Breast epithelium (tissue), 4 donors: ENCODE measurements around the gene PUSL1. TPM values are rescaled to one million over a fixed set of nuclear protein-coding genes. Genes with fewer than 3 reads are reported as not detected.

Source experiments
- DNase-seq, 2 donors: peaks; one replicate each; pipeline ENCODE4 v3.0.0-alpha.2; 2019; ENCODE audit warnings: low spot score in 2 of 2
- H3K27ac ChIP-seq, 2 donors: fragments of 200-600 bp; sonication (generic) in 1 of 2; one replicate each; pipeline ENCODE4 v1.5.1; 2016 to 2019; ENCODE audit warnings: mild to moderate bottlenecking in 1 of 2
- H3K27me3 ChIP-seq, 2 donors: fragments of 200-600 bp; sonication (generic) in 1 of 2; one replicate each; pipeline versions ENCODE4 v1.5.1 to v1.6.0; 2017 to 2019; ENCODE audit warnings: control low read depth in 1 of 2, mild to moderate bottlenecking in 1 of 2
- H3K36me3 ChIP-seq: fragments of 200-600 bp; one replicate; pipeline ENCODE4 v1.5.1; 2019
- H3K4me1 ChIP-seq, 2 donors: fragments of 200-600 bp; sonication (generic); one replicate each; pipeline ENCODE4 v1.5.1; 2016 to 2019; ENCODE audit warnings: control low read depth in 1 of 2
- H3K4me3 ChIP-seq, 3 donors: fragments of 200-600 bp; sonication (generic); 1 replicate in 2 of 3; 2 replicates in 1 of 3; pipeline ENCODE4 v1.5.1; 2016 to 2019; ENCODE audit warnings: mild to moderate bottlenecking in 3 of 3, moderate library complexity in 2 of 3
- H3K9me3 ChIP-seq, 2 donors: fragments of 200-600 bp; sonication (generic) in 1 of 2; one replicate each; pipeline ENCODE4 v1.5.1; 2016 to 2019; ENCODE audit warnings: control low read depth in 1 of 2
- CTCF ChIP-seq, 3 donors: fragments of 450-650 bp; IDR thresholded peaks; one replicate each; pipeline ENCODE4 v1.5.1; 2016 to 2017; ENCODE audit warnings: antibody characterized with exemption in 3 of 3, mild to moderate bottlenecking in 3 of 3, moderate library complexity in 3 of 3
- POLR2A ChIP-seq: fragments of 450-650 bp; IDR thresholded peaks from one replicate; pipeline ENCODE4 v1.6.1; 2016; ENCODE audit warnings: antibody characterized with exemption, mild to moderate bottlenecking, moderate library complexity
- POLR2AphosphoS5 ChIP-seq, 3 donors: sonication (generic); formaldehyde crosslinking; IDR thresholded peaks; one replicate each; pipeline ENCODE4 v1.6.1; 2017; ENCODE audit warnings: antibody characterized with exemption in 3 of 3
- intact Hi-C: fragments of 100-400 bp; cut with DNase I; formaldehyde crosslinking; loops from one replicate; pipeline ENCODE4 v1.15.1; 2023; ENCODE audit warnings: low total_unique reads
- total RNA-seq, 3 donors: library from RNA; depleted of rRNA; stranded (reverse); fragments of >200 nt; gene quantifications; one replicate each; pipeline ENCODE4 v1.1.0, GENCODE V29; 2016

The PUSL1 gene
- total RNA-seq, 3 donors from 2014 or later, result 16.0 to 27.5 (median 22.0) TPM

GRCh38 chr1:1336931-1337792 lies 28.8 kb downstream of the PUSL1 start:
- H3K27me3 ChIP-seq, result no peaks in the 10 kb centered on the region
- H3K4me3 ChIP-seq, result no peak overlapping the region
- H3K4me1 ChIP-seq, result peaks cover 12 to 15% of the 10 kb centered on the region in 2 donors
- H3K27ac ChIP-seq, result no peak overlapping the region
- no peaks in the 10 kb centered on the region for H3K9me3 ChIP-seq
- DNase-seq, result no peak
- no peak for TF ChIP-seq CTCF (IDR thresholded peaks at IDR 0.05)
- TF ChIP-seq POLR2AphosphoS5 (IDR thresholded peaks at IDR 0.05), result no peak
- TF ChIP-seq POLR2A, result no peak
- no peaks in the 10 kb centered on the region for H3K36me3 ChIP-seq
- intact Hi-C loops, result no loop called here

GRCh38 chr1:1337793-1338147 lies 29.4 kb downstream of the PUSL1 start:
- Histone ChIP-seq H3K27me3 (no peaks in the 10 kb centered on the region), H3K36me3 (no peaks in the 10 kb centered on the region), H3K27ac (no peak overlapping the region), H3K4me1 (peaks cover 7 to 10% of the 10 kb centered on the region in 2 donors), H3K9me3 (no peaks in the 10 kb centered on the region), H3K4me3 (no peak overlapping the region)
- no peak for DNase-seq
- intact Hi-C loops, result no loop called here
- TF ChIP-seq CTCF (IDR thresholded peaks at IDR 0.05) (no peak), POLR2A (no peak), POLR2AphosphoS5 (IDR thresholded peaks at IDR 0.05) (no peak)

DNA sequence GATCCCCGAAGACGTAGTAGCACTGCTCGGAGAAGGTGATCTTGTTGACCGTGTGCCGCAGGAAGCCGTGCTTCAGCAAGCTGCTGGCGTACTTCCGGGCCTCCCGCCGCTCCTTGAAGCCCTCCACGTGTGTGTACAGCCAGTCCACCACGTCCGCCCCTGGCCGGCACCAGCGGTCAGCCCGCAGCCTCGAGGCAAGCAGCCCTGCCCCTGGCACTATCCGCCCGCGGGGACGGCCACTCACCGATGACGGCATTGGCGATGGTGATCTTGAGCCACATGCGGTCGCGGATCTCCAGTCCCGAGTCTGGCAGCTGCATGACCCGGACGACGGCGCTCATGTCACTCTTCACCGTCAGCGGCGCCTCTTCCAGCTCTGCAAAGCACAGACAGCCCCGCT lies 29.9 kb downstream of the PUSL1 start:
- Histone ChIP-seq H3K27ac (no peak overlapping the region), H3K4me1 (peaks cover 2 to 5% of the 10 kb centered on the region in 2 donors), H3K27me3 (no peaks in the 10 kb centered on the region), H3K4me3 (no peak overlapping the region), H3K9me3 (no peaks in the 10 kb centered on the region), H3K36me3 (no peaks in the 10 kb centered on the region)
- DNase-seq, result no peak
- intact Hi-C loops, result no loop called here
- TF ChIP-seq CTCF (IDR thresholded peaks at IDR 0.05), result no peak
- no peak for TF ChIP-seq POLR2A
- no peak for TF ChIP-seq POLR2AphosphoS5 (IDR thresholded peaks at IDR 0.05)

DNA sequence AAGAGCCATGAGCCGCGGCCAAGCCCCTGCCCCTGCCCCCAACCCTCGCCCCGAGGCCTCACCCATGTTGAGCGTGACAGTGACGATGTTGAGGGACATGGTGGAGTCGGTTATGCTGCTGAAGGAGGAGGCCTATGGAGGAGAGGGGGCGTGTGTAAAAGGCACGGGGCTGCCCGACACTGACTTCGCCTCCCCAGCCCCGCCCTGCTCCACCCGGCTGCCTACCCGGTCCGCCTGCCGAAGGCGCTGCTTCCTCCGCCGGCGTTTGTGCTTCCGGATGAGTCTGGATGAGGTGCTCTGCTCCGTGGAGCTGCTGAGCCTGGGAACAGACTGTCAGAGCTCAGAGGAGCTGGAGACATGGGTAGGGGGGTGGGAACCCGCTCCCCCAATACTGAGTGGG lies 31.8 kb downstream of the PUSL1 start:
- peaks cover 0 to 4% of the 10 kb centered on the region in 2 donors for H3K4me1 ChIP-seq
- intact Hi-C loops, result no loop called here
- no peaks in the 10 kb centered on the region for H3K36me3 ChIP-seq
- H3K27ac ChIP-seq, result no peak overlapping the region
- no peak overlapping the region for H3K4me3 ChIP-seq
- DNase-seq, result no peak
- no peaks in the 10 kb centered on the region for H3K9me3 ChIP-seq
- no peak for TF ChIP-seq CTCF (IDR thresholded peaks at IDR 0.05)
- no peak for TF ChIP-seq POLR2AphosphoS5 (IDR thresholded peaks at IDR 0.05)
- TF ChIP-seq POLR2A, result no peak
- H3K27me3 ChIP-seq, result no peaks in the 10 kb centered on the region

DNA sequence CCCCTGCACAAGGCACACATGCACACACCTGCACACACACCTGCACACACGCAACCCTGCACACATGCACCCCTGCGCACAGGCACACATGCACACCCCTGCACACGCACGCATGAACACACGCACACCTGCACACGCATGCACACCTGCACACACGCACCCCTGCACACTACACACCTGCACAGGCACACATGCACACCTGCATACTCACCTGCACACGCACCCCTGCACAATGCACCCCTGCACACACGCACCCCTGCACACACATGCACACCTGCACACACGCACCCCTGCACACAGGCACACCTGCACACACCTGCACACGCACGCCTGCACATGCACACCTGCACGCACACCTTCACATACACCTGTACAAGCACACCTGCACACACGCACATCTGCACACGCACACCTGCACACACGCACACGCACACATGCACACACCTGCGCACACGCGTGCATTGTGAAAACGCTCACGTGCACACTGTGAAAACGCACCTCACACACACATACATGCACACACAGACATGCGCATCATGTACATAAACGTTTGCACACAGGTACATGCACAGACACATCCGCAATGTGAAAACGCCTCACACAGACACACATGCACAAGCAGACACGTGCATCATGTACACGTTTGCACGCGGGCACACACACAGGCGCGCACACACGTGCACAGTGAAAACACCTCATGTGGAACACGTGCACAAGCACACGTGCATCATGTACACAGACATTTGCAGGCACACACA lies 32.6 kb downstream of the PUSL1 start:
- peaks cover 0 to 12% of the 10 kb centered on the region in 2 donors for H3K4me1 ChIP-seq
- no peaks in the 10 kb centered on the region for H3K36me3 ChIP-seq
- no peaks in the 10 kb centered on the region for H3K27me3 ChIP-seq
- H3K9me3 ChIP-seq, result no peaks in the 10 kb centered on the region
- intact Hi-C loops, result no loop called here
- H3K4me3 ChIP-seq, result no peak overlapping the region
- TF ChIP-seq CTCF (IDR thresholded peaks at IDR 0.05), result no peak
- TF ChIP-seq POLR2A, result no peak
- TF ChIP-seq POLR2AphosphoS5 (IDR thresholded peaks at IDR 0.05), result no peak
- no peak for DNase-seq
- no peak overlapping the region for H3K27ac ChIP-seq
